K562 (cell line): ENCODE data around the gene CHST13. TPM values are rescaled to one million over a fixed set of nuclear protein-coding genes. Genes with fewer than 3 reads are reported as not detected.

Experiments
- CBX8 ChIP-seq: fragments of 200-600 bp; sonication (generic); IDR thresholded peaks from 2 replicates; pipeline ENCODE4 v1.6.1; 2012; ENCODE audit warnings: borderline replicate concordance, mixed run types, low read depth, mild to moderate bottlenecking, moderate library complexity, mixed read lengths, low read length, control low read depth, inconsistent platforms; ENCODE audit not compliant: poor library complexity, severe bottlenecking; ENCODE audit errors: extremely low read depth
- HDGF ChIP-seq: fragments of 450-650 bp; IDR thresholded peaks from 2 replicates; pipeline ENCODE4 v1.6.1; 2016
- TCF3 ChIP-seq: sonication (generic); formaldehyde crosslinking; IDR thresholded peaks from 2 replicates; pipeline ENCODE4 v1.4.0; 2020; ENCODE audit warnings: mild to moderate bottlenecking, missing genetic modification reagents
- ZNF3 ChIP-seq: fragments of 250-450 bp; sonication (Bioruptor Pico); IDR thresholded peaks from 2 replicates; pipeline ENCODE4 v1.5.0; 2021; ENCODE audit warnings: mild to moderate bottlenecking, moderate library complexity
- polyA plus RNA-seq, 8 experiments: library from polyadenylated mRNA; depleted of rRNA in 4 of 8; stranded (reverse) in 5 of 8; unstranded in 3 of 8; fragments of >200 nt; fragmentation: Nextera tagmentation in 2 of 8; fragmentation: Illumina TruSeq in 1 of 8; extraction: Ambion mirVana in 2 of 8; extraction: Trizol in 1 of 8; gene quantifications; 2 replicates each; pipeline versions ENCODE4 v1.2.1 to v1.2.3, GENCODE V29; 2011 to 2014; ENCODE audit warnings: inconsistent platforms in 1 of 8, missing spikeins in 1 of 8
- total RNA-seq, 7 experiments: library from RNA; depleted of rRNA in 6 of 7; stranded (reverse); fragments of >200 nt in 6 of 7; fragmentation: Illumina TruSeq in 2 of 7; extraction: Trizol in 2 of 7; gene quantifications; 2 replicates each; pipeline versions ENCODE4 v1.2.1 to v1.2.3, GENCODE V29; 2011 to 2021; ENCODE audit warnings: low replicate concordance in 1 of 7
- TF ChIP-seq, protein P1 (sequence below): sonication (generic); formaldehyde crosslinking; IDR thresholded peaks from 2 replicates; pipeline ENCODE4 v1.8.0; 2023; ENCODE audit warnings: mild to moderate bottlenecking, missing genetic modification reagents
- TF ChIP-seq, protein P2 (sequence below), 2 experiments: fragments of 250-450 bp in 1 of 2; fragments of 450-650 bp in 1 of 2; sonication (Bioruptor Pico) in 1 of 2; IDR thresholded peaks; 2 replicates each; pipeline versions ENCODE4 v1.6.1 to v1.8.0; 2016 to 2021; ENCODE audit warnings: mild to moderate bottlenecking in 2 of 2, moderate library complexity in 2 of 2, missing compliant biosample characterization in 1 of 2, missing genetic modification characterization in 1 of 2
- TF ChIP-seq, protein P3 (sequence below): sonication (generic); IDR thresholded peaks from 2 replicates; pipeline ENCODE4 v1.6.1; 2016
- TF ChIP-seq, protein P4 (sequence below): fragments of 250-450 bp; sonication (Bioruptor Pico); IDR thresholded peaks from 2 replicates; pipeline ENCODE4 v1.4.0; 2020; ENCODE audit warnings: mild to moderate bottlenecking
- TF ChIP-seq, protein P5 (sequence below): fragments of 450-650 bp; IDR thresholded peaks from 2 replicates; pipeline ENCODE4 v1.6.1; 2017; ENCODE audit warnings: mild to moderate bottlenecking, moderate library complexity
- TF ChIP-seq, protein P6 (sequence below): fragments of 450-650 bp; formaldehyde crosslinking; IDR thresholded peaks from 2 replicates; pipeline ENCODE4 v1.4.0; 2022; ENCODE audit warnings: mild to moderate bottlenecking, moderate library complexity

CHST13 gene
- total and polyA plus RNA-seq, 9 of the 15 experiments (the other 6 are each of a cell fraction or from before 2014, with no cell fraction given) = not detected

DNA sequence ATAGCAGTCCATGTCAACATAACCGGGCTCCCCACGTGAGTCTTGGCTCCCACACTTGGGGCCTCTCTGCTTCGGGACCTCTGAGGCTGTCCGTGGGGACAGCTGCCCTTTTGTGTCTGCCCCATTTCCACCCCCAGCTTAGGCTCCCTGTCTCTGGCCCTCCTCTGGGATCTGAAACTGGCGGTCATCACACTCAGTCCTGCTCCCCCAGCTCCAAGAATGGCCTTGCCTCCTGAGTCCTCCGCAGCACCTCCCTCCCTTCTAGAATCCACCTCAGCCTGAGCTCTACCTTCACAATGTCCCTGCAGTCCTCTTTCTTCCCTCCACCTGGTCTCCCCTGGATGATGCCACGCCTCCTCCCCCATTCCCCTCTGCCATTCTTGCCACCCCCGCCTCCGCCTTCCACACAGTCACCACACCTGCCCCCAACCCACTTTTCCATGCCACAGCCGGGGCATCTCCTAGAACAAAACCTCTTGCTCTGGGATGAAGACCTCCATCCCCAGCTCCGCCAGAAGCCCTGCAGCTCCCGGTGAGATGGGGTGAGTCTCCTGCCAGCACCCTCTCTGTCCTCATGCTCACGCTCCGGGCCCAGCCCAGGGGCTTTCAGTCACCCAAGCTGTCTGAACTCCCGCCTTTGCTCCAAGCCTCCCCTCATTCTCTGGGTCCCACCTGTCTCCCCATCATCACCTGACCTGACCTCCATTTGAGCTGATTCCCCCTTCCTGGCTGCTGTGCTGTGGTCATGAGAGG is 41.3 kb upstream of the CHST13 start (continued):
- TF ChIP-seq, protein P1, sequence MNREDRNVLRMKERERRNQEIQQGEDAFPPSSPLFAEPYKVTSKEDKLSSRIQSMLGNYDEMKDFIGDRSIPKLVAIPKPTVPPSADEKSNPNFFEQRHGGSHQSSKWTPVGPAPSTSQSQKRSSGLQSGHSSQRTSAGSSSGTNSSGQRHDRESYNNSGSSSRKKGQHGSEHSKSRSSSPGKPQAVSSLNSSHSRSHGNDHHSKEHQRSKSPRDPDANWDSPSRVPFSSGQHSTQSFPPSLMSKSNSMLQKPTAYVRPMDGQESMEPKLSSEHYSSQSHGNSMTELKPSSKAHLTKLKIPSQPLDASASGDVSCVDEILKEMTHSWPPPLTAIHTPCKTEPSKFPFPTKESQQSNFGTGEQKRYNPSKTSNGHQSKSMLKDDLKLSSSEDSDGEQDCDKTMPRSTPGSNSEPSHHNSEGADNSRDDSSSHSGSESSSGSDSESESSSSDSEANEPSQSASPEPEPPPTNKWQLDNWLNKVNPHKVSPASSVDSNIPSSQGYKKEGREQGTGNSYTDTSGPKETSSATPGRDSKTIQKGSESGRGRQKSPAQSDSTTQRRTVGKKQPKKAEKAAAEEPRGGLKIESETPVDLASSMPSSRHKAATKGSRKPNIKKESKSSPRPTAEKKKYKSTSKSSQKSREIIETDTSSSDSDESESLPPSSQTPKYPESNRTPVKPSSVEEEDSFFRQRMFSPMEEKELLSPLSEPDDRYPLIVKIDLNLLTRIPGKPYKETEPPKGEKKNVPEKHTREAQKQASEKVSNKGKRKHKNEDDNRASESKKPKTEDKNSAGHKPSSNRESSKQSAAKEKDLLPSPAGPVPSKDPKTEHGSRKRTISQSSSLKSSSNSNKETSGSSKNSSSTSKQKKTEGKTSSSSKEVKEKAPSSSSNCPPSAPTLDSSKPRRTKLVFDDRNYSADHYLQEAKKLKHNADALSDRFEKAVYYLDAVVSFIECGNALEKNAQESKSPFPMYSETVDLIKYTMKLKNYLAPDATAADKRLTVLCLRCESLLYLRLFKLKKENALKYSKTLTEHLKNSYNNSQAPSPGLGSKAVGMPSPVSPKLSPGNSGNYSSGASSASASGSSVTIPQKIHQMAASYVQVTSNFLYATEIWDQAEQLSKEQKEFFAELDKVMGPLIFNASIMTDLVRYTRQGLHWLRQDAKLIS (CRISPR knock-in tag) = no peak
- TF ChIP-seq, protein P2, sequence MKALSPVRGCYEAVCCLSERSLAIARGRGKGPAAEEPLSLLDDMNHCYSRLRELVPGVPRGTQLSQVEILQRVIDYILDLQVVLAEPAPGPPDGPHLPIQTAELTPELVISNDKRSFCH (CRISPR knock-in tag; IDR thresholded peaks at IDR 0.05) = no peak
- TF ChIP-seq, protein P2 (tag; IDR thresholded peaks at IDR 0.05) = no peak
- TF ChIP-seq CBX8 (no peak), ZNF3 (CRISPR knock-in tag) (no peak), HDGF (no peak), TCF3 (CRISPR knock-in tag) (no peak)
- TF ChIP-seq, protein P3, sequence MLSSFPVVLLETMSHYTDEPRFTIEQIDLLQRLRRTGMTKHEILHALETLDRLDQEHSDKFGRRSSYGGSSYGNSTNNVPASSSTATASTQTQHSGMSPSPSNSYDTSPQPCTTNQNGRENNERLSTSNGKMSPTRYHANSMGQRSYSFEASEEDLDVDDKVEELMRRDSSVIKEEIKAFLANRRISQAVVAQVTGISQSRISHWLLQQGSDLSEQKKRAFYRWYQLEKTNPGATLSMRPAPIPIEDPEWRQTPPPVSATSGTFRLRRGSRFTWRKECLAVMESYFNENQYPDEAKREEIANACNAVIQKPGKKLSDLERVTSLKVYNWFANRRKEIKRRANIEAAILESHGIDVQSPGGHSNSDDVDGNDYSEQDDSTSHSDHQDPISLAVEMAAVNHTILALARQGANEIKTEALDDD = no peak
- TF ChIP-seq, protein P4, sequence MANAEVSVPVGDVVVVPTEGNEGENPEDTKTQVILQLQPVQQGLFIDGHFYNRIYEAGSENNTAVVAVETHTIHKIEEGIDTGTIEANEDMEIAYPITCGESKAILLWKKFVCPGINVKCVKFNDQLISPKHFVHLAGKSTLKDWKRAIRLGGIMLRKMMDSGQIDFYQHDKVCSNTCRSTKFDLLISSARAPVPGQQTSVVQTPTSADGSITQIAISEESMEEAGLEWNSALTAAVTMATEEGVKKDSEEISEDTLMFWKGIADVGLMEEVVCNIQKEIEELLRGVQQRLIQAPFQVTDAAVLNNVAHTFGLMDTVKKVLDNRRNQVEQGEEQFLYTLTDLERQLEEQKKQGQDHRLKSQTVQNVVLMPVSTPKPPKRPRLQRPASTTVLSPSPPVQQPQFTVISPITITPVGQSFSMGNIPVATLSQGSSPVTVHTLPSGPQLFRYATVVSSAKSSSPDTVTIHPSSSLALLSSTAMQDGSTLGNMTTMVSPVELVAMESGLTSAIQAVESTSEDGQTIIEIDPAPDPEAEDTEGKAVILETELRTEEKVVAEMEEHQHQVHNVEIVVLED = no peak
- TF ChIP-seq, protein P5, sequence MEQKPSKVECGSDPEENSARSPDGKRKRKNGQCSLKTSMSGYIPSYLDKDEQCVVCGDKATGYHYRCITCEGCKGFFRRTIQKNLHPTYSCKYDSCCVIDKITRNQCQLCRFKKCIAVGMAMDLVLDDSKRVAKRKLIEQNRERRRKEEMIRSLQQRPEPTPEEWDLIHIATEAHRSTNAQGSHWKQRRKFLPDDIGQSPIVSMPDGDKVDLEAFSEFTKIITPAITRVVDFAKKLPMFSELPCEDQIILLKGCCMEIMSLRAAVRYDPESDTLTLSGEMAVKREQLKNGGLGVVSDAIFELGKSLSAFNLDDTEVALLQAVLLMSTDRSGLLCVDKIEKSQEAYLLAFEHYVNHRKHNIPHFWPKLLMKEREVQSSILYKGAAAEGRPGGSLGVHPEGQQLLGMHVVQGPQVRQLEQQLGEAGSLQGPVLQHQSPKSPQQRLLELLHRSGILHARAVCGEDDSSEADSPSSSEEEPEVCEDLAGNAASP = no peak
- TF ChIP-seq, protein P6, sequence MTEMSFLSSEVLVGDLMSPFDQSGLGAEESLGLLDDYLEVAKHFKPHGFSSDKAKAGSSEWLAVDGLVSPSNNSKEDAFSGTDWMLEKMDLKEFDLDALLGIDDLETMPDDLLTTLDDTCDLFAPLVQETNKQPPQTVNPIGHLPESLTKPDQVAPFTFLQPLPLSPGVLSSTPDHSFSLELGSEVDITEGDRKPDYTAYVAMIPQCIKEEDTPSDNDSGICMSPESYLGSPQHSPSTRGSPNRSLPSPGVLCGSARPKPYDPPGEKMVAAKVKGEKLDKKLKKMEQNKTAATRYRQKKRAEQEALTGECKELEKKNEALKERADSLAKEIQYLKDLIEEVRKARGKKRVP (CRISPR knock-in tag) = no peak
- TF ChIP-seq, all 486 proteins: peak for 0
